Lower leg skin (tissue), 3 donors: ENCODE results near the gene ZNF556.

Experiments used
- POLR2A ChIP-seq, 2 donors: fragments of 450-650 bp; IDR thresholded peaks; one replicate each; pipeline ENCODE4 v1.6.1; 2016 to 2017; ENCODE audit warnings: antibody characterized with exemption in 2 of 2, mild to moderate bottlenecking in 1 of 2, moderate library complexity in 1 of 2
- TF ChIP-seq, protein P1 (sequence below), 3 donors: fragments of 450-650 bp; IDR thresholded peaks; one replicate each; pipeline ENCODE4 v1.5.1; 2016; ENCODE audit warnings: antibody characterized with exemption in 3 of 3, mild to moderate bottlenecking in 3 of 3, moderate library complexity in 2 of 3

GRCh38 chr19:2896694-2897093, 29.6 kb downstream of the ZNF556 start:
- TF ChIP-seq, protein P1, sequence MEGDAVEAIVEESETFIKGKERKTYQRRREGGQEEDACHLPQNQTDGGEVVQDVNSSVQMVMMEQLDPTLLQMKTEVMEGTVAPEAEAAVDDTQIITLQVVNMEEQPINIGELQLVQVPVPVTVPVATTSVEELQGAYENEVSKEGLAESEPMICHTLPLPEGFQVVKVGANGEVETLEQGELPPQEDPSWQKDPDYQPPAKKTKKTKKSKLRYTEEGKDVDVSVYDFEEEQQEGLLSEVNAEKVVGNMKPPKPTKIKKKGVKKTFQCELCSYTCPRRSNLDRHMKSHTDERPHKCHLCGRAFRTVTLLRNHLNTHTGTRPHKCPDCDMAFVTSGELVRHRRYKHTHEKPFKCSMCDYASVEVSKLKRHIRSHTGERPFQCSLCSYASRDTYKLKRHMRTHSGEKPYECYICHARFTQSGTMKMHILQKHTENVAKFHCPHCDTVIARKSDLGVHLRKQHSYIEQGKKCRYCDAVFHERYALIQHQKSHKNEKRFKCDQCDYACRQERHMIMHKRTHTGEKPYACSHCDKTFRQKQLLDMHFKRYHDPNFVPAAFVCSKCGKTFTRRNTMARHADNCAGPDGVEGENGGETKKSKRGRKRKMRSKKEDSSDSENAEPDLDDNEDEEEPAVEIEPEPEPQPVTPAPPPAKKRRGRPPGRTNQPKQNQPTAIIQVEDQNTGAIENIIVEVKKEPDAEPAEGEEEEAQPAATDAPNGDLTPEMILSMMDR (IDR thresholded peaks at IDR 0.05): no peak
- TF ChIP-seq POLR2A (IDR thresholded peaks at IDR 0.05): no peak
